ENCODE results near the gene ESR1.

- TF ChIP-seq CTCF (IDR thresholded peaks at IDR 0.05), result no peak
- TF ChIP-seq EP300 (IDR thresholded peaks at IDR 0.05), result no peak
- TF ChIP-seq POLR2AphosphoS5 (IDR thresholded peaks at IDR 0.05), result no peak
These were observed 168.3 kb downstream of the ESR1 start for GRCh38 chr6:151975795-151976194.

Measured in esophagus muscularis mucosa (tissue), 4 donors.